Ramos (cell line): ENCODE measurements around the gene LRP8.

Experiments used
- in situ Hi-C: fragments of 300-500 bp; cut with MboI; formaldehyde crosslinking; loops from one replicate; pipeline ENCODE4 v1.14.3; 2022; ENCODE audit warnings: low sequenced_read_pairs; ENCODE audit not compliant: unreplicated experiment

The LRP8 gene

GRCh38 chr1:53328009-53328461, at the start of gene LRP8:
TSS of gene LRP8 (minus strand) at chr1:53328070. CDS start at chr1:53327912, 158 bp downstream.
- in situ Hi-C loops: no loop called here

DNA sequence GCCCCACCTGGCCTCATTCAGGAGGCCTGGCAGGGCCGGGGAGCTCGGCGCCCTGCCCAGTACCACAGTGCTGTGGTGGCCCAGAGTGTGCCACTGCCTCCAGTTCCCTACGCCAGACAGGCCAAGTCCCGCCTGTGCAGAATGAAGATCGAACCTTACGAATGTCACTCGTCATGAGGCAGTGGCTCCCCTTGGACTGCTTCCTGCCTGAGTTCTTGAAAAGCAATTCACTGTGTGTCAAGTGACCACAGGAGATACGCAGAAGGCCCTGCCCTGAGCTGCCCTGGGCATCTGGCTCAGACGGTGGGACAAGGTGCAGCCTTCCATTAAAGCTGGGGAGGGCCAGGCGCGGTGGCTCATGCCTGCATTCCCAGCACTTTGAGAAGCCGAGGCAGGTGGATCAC, 49.6 kb upstream of the LRP8 start:
- in situ Hi-C loops: no loop called here

DNA sequence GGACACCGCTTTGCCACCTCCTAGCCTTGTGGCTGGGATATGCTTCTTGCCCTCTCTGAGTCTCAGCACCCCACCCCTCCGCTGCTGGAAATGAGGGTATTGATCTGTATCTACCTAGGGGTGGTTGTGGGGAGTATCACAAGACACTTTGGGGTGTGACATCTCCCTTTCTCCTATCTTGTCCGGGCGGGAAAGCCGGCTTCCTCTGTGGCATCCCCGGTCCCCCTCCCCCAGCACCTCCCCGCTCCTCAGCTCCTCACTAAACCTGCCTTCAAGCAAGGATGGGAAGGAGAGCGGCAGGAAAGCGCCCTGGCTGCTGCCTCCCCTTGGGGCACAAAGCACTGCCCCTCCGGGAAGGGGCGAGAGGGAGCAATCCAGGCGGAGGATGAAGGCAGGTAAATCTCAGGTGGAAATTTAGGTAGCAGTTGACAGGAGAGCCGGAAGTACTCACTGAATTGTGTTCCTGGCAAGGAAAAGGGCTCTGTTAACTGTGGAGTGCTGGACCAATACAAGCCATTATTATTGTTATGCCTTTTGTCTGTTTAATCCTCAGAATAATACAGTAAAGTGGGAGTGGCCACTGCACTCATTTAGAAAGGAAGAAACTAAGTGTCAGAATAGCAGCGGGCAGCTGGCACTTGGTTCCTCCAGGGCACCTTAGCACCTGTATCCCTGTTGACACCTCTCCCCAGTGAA, 49.0 kb upstream of the LRP8 start:
- in situ Hi-C loops: no loop called here

DNA sequence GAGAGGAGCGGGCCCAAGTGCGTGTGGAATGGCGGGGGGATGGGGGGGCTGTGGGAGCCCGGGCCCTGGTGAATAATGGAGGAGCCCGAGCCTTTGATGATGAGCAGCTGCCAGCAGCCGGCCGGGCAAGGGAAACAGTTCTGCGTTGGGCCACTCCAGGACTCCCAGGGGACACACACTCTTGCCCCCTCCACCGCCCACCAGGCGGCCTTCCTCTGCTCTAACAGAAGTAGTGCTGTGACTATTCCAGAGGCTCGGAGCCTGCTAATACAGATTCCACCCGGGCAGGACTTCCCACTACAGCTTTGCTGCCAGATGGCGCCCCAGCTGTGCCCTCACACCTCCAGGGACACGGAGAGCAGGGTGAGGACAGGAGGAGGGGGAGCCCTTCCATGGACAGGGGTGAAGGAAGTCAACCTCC, 48.2 kb upstream of the LRP8 start:
- in situ Hi-C loops: no loop called here

GRCh38 chr1:53375440-53375839, 47.6 kb upstream of the LRP8 start:
- in situ Hi-C loops: no loop called here

DNA sequence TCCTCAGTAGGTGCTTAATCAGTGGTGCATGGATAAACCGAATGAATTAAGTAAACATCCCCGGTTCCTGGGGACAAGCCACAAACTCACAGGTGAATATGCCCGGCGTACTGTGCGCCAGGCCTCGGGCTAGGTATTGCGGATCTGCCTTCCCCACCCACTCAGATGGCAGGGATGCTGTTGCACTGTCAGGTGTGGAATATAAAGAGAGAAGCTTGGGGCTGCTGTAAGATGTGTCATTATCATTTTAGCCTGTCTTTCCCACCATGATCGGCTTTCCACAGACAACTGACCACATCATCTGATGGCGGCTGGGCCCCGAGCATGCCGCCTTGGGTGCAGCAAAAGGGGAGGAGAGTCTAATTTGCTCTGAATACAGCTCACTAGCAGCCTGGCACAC, 45.4 kb upstream of the LRP8 start:
- in situ Hi-C loops: no loop called here

- in situ Hi-C loops: no loop called here
These were observed 44.7 kb upstream of the LRP8 start for GRCh38 chr1:53372501-53372951.

- in situ Hi-C loops: no loop called here
These were observed 44.0 kb upstream of the LRP8 start for GRCh38 chr1:53371851-53372250.

- in situ Hi-C loops: no loop called here
These were observed 43.3 kb upstream of the LRP8 start for GRCh38 chr1:53371121-53371666.

DNA sequence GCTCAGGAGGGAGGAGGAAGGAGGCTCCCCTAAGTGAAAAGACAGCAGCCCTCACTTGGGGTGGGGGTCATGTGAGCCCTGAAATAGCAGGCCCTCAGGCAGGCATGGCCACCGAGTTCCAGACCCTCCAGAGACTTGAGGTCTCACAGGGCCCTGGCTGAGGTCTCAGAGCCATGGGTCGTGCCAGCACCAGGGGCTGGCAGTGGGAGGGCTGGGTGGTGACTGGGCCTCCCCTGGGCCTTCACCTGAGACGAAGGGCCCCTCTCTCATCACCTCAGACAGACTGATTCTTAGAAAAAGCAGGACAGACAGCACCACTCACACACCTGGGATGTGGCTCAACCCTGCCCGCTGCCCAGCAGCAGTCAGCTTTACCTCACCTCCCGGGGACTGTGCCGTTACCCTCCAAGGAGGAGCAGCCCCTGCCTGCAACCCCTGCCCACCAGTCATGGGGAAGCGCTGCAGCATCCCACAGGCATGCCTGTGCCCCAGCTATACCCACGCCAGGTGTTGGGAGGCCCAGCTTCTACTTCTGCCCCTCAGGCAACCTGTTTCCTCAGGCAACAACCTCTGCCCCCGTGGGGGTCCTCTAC, 42.6 kb upstream of the LRP8 start:
- in situ Hi-C loops: no loop called here

DNA sequence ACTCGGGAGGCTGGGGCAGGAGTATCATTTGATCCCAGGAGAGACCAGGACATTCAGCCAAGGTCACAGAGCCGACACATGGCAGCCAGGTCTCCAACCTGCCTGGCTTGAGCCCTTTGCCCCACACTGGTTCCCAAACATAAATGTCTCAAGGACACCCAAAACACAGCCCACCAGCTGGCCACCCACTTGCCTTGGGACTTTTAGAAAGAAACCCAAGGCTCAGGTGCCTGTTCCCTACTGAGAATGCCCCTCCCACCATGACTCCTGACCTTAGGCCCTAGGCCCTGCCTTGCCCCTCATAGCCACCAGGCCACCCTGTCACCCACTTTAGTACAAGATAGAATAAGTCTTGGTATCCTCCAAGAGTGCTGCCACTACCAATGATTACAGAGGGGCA, 41.9 kb upstream of the LRP8 start:
- in situ Hi-C loops: no loop called here

DNA sequence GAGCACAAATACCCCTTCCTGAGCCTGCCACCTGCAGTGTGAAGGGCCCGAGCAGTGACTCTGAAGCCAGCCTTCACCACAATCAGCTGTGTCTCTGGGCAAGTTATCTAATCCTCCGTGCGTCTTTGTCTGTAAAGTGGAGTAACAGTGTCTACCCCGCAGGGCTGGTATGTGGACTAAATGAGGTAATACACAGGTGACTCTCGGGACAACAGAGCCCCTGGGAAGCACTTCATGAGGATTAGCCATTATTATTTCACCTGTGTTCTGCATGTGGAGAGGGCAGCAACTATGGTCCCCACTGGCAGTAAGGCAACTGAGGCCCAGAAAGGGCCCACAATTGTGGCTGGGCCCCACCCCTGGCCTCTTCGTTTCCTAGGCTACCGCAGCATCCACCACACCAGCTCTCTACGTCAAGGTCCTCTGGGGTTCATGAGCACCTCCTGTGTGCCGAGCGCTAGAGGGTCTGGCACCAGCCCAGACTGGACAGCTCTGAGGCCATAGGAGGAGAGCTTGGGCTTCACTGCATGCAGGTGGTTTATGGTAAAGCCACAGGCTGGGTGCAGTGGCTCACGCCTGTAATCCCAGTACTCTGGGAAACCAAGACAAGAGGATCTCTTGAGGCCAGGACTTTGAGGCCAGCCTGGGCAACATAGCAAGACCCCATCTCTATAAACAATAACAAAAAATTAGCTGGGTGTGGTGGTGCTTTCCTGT, 41.3 kb upstream of the LRP8 start:
- in situ Hi-C loops: no loop called here

DNA sequence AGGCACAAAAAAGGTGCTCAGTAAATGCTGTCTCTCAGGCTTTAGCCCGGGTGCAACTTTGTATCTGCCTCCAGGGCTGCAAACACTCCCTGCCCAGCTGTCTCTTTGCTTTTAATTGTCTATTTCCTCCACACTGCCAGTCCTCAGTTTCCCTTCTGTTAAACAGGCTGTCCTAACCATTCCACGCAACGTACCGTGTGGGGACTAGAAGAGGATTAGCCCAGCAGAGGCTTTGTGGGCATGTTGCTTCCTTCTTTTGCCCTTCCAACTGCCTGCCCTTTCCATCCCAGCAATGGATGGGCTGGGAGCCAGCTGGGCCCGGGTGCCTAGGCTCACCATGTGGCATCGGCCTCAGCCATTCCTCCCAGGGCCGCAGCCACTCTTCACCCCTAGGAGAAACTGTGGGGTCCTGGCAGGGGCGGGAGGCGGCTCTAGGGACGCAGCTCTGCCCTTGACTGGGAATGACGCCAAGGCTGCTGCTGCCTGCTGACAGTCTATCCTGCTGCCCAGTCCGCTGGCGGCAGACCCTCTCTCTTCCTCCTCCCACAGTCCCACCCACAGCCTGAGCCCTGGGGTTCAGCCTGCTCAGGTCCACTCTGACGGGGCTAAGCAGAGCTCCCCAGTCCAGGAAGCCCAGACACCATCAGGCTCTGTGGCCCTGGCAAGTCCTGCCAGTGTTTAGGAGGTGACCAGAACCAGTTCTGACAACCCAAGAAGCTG, 40.6 kb upstream of the LRP8 start:
- in situ Hi-C loops: no loop called here

- in situ Hi-C loops: no loop called here
These were observed 39.8 kb upstream of the LRP8 start for GRCh38 chr1:53367503-53368313.

DNA sequence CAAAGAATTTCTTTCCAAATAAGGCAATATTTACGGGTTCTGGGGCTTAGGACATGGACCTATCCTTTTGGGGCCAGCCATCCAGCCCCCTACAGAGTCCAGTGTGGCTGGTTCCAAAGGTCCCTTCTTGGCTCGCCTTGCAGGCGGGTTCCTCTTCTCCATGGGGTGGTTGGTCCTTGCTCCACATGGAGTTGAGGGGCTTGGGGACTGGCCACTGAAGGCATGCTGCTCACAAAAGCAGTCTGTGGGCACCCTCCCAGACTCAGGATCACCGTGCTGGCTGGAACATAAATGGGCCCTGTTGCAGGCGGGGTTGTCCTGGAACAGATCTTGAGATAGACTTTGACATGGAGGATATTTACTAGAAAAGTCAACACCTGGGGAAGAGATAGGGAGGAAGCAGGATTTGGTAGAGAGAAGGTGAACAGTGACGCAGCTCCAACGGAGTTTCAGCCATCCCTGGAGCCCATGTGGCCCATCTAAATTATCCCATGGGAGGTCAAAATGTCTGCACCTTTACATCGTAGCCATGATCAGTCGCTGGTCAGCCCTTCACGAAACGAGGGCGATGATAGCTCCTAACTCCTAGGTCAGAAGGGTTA, 39.1 kb upstream of the LRP8 start:
- in situ Hi-C loops: no loop called here

DNA sequence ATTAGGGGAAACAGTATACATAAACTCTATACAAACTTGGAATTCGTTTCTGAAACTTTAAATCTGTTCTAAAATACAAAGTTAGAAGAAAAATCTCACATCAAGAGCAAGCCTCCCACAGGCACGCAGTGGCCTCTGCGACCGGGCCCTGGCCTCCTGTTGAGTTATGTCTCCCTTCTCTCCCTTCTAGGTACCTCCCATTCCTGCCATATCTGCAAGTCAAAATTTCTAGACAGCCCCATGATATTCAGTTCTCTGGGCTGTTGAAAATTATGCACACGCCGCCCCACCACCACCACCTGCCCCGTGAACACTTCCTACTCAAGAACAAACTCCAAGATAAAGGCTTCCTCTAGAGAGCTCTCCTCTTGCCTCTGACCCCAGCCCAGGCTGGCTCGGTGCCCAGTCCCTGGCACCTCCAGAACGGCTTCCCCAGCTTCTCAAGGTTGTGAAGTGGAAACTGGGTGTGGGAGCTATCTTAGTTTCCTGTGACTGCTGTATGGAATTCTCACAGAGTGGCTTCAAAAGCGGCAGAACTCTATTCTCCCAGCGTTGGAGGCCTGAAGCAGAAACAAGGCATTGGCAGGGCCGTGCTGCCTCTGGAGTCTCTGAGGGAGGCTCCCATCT, 37.7 kb upstream of the LRP8 start:
- in situ Hi-C loops: no loop called here

DNA sequence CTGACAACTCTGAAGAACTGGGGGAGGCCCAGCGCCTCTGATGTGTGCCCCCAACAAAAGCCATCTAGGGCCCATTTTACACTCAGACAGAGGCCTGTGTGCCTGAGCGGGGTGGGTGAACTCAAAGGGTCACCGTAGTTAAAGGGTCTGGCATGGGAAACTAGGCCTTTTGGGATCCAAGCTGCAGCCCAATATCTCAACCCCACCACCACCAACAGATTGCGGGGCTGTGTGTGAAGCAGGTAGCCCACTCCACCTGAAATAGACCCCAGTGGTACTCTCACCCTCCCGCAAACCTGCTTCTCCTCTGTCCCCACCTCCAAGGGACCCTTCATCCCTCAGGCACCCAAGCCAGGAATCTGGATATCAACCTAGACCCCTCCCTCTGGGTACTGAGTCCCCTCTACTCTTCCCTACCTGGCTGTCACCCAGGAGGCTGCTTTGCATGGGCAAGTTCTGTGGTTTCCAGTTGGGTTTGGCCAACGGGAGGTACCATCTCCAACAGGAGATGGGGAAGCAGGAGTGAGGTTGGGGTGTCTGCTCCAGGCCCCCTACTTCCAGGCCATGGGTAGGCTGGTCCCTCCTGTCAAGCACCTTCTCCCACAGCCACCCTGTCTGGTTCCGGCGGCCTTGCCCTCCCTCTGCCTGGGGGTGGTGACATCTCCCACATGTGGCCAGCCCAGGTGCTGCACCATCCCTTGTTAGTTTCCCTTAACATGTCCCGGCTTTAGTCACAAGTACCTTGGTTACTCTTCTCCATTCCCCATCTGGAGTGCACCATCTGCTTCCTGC, 35.2 kb upstream of the LRP8 start:
- in situ Hi-C loops: no loop called here

DNA sequence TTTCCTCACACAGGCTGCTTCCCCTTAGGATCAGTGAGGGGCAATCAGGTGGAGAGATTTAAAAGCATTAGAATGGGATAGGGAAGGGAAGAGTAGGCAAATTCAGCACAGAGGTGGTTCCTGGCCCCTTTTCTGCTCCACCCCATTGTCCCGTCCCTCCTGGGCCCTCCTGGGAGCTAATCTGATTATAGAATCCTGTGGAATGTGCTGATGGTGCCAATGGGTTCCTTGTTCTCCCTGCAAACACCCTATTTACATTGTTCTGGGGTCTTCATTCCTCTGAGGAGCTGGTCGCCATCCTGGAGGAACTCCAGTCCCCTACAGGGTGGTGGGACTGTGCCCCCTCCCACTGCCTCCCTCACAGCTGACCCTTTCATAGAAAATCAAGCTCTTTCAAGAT, 34.4 kb upstream of the LRP8 start:
- in situ Hi-C loops: no loop called here
